ENCODE data around the gene BOD1.
"Not testable (repeated sequence)": the region's sequence is repeated elsewhere in the genome, so short reads cannot be mapped to it uniquely, and the experiment has no call there.

The BOD1 gene

DNA sequence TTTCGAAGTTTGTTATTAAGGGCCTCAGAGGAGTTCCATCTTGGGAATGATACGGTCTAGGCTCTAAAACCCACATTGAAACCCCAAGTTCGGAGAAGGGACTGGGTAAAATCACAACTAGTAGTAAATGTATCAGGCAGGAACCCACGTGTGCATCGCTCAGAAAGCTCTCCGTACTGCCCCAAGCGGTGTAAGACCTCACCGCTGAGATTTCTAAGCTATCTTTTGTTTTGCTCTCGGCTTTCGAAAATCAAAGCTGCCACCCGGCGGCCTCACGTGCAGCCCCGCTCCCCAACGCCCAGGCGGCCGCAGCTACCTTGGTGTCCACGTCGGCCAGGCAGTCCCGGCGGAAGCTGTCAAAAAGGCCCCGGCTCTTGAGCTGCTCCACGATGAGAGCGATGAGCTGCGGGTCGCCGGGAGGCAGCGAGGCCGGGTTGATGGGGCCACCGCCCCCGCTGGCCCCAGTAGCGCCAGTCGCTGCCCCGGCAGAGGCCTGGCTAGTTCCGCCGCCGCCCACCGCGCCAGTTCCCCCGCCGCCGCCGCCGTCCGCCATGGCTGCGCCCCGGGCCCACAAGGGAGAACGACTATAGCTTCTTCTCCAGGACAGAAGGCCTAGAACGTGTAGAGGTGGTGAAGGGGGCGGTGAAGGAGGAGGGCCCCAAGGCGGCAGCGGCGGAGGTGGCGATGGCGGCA lies 420 bp downstream of the BOD1 start:
- peak; percentile 73 for DNase-seq

DNA sequence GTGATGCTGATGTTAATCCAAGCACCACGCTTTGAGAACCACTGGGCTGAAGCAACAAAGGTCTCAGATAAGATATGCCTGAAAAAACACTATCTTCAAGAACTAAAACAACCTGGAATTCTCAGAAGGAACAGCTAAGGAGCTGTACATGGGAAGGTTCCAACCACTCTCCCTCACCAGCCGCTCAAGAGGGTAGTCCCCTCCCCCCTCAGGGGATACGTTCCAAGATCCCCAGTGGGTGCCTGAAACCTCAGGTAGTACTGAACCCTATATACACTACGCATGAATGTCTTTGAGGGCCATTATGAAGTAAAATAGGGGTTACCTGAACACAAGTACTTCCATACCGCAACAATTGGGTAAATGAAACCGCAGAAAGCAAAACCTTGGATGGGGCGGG lies 1.9 kb downstream of the BOD1 start:
- DNase-seq: no peak

DNA sequence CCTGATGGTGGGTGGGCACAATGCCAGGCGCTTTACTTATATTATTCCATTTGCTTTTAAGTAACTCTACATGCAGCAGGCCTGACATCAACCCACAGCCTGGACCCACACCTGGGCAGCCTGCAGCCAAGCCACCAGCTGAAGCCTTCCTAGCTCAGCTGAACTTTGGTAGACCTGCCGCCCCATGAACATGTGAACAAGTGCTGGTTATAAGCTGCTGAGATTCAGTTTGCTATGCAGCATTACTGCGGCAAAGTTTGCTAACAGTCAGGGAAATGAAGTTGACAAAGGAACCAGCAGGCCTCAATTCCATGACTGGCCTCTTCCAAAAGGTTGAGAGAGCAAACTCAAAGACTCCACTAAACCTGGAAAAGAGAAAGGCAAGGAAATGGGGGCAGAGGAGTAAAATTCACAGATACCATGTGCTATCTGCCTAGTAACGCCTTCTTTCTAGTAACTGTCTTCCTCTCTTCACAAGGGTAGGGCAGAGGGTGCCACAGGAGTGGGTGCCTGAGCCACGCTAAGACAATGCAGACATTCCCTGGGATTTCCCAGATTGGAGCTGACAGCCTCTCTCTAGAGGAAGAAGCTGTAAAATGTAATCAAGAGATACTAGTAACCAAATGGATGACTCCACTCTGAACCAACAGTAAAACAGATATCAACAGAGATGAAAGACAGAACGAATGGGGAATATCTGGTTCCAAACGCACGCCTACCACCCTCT lies 2.9 kb downstream of the BOD1 start:
- no peak for DNase-seq

DNA sequence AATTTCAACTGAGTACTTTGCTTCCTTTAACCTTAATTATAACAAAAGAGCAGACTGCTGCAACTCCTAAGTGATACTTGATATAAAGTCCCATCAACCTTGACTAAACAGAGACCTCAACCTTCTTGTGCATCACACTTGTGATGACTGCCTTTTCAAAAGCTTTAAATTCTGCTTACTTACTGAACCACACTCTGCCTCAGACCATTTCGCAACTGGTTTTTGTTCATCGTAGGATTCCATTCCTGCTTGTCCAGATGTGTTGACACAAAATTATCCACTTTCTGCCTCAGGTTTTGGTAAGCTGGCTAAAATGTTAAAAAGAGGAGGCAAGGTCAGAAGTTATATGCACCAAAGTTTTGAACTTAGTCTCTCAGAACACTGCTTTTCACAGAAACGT lies 3.5 kb downstream of the BOD1 start:
- DNase-seq: no peak

DNA sequence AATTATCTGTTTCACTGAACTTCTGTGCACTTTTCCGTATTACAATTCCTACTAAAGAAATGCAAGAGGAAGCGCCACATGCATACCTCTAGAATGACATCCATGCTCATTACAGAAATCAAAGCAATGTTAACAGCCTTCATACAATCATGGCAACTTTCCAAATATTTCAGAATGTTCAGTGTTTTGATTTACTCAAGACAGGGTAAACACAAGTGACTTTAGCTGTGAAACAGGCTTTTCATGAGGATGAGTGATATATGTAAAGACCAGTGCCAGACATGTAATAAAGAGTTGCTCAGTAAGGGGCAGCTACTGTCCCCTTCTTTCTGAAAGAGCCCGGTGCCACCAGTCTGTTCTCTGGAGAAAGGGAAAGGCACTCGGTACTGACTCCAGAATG lies 4.7 kb downstream of the BOD1 start:
- DNase-seq: no peak

DNA sequence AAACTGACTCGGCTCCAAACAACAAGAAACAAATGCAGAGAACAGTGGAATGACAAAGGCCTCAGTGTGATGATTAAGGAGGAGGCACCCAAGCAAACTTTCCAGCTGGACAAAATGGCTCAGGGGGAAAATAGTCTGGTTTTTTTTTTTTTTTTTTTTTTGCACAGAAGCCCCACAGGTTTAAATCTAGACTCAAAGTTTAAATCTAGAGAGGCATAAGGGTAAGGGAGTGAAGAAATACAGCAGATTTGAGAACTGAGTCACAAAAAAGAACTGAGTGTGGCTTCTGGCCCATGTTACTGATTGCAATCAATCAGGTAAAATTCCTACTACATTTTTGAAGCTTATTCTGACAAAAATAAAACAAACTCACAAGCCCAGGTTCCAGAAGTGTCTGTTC lies 12.3 kb downstream of the BOD1 start:
- DNase-seq: no peak

DNA sequence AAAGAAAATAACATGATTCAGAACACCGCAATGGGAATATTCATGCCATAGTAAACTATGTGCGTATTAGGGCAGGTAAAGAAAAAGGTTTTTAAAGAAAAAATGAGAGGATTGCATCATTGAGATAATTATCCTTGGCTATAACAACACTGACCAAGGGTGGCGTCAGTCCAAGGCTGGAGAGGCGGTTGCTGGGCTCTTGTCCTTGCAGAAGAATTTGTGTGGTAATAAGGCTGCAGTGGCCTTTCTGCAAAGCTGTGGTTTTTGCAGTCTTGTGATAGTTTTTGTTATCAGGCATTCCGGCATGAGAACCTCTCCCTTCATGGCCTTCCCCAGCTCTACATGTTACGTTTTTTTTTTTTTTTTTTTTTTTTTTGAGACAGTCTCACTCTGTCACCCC lies 14.0 kb downstream of the BOD1 start:
- DNase-seq: no peak

DNA sequence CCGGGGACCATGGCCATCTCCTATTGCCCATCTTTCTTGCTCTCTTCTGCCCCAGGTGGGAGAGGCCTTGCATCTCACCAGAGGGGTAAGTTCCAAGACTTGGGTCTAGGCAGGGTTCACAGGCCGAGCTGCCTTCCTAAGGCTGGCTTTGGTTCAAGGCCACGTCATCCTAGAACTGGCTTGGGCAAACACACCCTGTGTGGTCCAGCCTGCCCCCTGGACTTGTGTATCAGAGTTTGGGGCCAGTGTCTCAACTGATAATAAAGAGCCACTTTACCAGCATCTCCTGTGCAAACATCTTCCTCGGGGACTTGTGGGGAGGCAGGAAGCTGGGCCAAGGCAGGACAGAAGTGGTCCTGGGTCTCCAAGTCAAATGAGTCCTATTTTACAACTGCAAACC lies 17.8 kb downstream of the BOD1 start:
- no peak for DNase-seq

DNA sequence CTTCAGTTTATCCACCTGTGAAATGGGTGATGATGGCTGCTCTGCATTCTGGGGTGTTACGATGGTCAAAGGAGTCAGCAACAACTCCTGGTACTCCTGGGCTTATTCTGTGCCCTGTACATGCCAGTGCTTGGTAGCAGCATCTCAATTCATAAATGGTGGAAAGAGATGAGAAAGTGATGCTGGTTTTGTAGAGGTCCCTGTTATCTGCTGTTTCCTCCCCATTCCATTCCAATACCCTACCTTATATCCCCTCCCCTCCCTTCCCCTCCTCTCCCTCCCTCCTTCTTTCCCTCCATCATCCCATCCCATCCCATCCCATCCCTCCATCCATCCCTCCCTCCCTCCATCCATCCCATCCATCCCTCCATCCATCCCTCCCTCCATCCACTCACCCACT lies 19.1 kb downstream of the BOD1 start:
- DNase-seq: no peak

DNA sequence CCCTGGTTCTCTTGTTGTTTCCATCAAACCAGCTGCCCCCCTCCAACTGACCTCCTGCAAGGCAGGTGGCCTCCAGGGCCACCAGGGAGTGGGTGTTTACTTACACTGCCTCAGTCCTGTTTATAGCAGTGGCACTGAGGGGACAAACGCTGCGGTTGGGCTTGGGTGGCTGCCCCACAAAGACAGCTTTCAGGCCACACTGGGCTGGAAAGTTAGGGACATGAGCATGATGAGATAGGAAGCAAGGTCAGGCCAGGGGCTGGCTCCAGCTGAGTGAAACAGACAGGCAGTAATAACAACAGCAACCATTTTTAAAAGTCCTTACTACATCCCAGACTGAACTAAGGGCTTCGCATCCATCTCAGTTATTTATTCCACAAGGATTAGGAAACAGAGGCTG lies 20.6 kb downstream of the BOD1 start:
- DNase-seq: no peak

DNA sequence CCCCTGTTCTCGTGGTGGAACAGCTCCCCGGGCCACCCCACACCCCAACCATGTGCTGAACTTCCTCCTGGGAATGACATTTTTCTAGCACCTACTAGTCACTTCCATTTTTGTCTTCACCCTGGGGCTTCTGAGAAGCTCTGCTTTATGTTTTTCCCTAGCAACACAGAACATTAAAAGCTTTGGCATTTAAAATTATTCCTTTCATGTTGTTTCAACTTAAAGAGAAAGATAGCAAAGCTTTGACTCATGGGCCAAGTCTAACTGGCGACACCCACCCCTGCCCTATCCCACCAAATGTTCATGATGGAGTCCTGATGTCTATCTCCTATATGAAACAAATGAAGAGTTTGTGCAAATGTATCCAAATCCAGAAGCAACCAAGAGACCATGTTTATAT lies 22.4 kb downstream of the BOD1 start:
- no peak for DNase-seq

DNA sequence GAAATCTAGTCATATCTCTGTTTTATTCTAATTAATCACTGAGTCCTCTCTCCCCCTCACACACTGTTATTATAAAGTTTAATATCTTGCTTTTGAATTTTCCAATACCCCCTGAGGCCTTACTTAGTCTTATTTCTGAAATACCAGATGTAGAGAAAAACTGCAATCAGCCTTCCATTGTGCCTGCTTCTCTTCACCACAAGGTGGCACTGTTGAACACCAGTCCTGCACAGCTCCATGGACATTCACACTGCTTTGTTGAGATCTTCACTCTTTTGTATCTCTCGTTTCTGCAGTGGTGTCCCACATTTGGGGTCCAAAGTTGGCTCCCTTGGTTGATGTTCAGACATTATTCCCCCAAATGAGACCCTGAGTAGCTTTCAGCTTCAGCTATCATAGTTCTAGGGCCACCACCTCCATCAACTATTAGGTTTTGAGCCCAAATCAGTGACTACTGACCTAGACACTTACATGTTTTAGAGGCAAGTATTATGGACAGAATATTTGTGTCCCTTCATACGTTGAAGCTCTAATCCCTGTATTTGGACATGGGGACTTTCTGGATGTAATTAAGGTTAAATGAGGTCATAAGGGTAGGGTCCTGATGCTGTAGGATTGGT lies 24.3 kb downstream of the BOD1 start:
- DNase-seq: no peak

DNA sequence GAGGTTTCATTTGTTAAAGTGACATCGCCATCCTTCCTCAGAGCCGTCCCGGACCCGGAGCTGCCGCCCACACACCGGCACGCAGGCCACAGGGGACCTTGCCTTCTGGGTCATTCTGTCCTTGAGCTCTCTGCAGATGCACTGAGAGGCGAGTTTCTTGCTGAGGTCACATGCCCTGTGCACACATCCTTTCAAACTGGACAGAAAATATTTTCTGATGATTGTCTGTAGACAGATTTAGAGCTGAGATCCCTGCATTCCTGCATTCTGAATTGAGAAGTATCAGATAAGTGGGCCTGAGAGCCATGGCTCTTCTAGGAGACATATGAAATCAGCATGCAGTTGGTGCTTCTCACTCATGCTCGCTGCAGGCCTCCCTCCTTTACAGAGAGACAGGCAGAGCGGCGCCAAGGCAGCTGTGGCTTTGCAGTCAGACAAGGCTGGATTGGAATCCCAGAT lies 25.4 kb downstream of the BOD1 start:
- no peak for DNase-seq

DNA sequence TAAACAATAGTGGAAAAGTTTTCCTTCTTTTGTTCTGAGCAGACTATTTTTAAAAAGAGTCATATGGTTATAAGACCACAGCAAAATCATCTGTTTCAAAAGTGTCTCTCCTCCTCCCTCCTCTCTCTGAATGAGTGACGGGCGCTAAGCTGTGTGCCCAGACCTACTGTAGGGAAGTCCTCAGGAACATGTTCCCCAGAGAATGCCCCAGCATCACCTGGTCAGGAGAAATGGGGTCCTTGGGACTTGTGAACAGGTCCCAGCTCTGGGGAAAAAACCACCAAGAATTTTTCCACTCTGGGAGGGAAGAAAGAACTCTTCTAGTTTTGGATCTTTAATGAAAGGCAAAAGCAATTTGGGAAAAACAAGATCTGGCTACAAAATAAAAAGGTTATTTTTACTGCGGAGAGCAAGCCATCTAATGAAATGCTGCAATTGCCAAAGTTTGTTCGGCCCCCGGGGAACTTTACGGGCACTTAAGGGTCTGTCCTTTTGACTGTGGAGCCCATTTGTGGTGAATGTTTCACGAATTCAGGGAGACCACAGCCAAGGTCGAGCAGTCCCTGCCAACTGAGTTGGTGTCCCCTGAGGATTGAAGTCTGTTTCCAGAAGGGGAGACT lies 25.9 kb downstream of the BOD1 start:
- DNase-seq: no peak

DNA sequence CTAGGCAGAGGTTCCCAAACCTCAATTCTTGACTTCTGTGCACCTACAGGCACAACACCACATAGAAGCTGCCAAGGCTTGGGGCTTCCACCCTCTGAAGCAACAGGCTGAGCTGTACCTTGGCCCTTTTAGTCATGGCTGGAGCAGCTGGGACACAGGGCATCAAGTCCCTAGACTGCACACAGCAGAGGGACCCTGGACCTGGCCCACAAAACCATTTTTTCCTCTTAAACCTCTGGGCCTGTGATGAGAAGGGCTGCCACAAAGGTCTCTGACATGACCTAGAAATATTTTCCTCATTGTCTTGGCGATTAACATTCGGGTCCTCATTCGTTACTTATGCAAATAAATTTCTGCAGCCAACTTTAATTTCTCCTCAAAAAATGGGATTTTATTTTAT lies 30.3 kb downstream of the BOD1 start:
- not testable (repeated sequence) for DNase-seq

DNA sequence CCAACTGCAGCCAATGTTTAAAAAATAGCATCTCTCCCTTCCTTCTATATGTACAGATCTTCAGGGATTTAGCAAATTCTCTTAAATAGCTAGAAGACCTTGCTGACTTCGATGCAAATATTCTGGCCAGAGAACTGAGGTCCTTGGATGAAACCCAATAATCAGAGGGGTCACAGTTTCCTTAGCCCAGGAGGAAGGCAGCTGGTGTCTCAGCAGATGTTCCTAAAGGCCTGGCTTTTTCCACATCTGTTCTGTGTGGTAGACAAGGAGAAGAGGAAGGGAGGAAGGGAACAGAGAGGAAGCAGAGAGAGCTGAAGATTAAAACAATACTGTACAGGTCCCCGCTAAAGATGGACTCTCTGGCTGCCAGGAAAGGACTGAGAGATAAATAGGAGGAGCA lies 33.1 kb downstream of the BOD1 start:
- DNase-seq: no peak

DNA sequence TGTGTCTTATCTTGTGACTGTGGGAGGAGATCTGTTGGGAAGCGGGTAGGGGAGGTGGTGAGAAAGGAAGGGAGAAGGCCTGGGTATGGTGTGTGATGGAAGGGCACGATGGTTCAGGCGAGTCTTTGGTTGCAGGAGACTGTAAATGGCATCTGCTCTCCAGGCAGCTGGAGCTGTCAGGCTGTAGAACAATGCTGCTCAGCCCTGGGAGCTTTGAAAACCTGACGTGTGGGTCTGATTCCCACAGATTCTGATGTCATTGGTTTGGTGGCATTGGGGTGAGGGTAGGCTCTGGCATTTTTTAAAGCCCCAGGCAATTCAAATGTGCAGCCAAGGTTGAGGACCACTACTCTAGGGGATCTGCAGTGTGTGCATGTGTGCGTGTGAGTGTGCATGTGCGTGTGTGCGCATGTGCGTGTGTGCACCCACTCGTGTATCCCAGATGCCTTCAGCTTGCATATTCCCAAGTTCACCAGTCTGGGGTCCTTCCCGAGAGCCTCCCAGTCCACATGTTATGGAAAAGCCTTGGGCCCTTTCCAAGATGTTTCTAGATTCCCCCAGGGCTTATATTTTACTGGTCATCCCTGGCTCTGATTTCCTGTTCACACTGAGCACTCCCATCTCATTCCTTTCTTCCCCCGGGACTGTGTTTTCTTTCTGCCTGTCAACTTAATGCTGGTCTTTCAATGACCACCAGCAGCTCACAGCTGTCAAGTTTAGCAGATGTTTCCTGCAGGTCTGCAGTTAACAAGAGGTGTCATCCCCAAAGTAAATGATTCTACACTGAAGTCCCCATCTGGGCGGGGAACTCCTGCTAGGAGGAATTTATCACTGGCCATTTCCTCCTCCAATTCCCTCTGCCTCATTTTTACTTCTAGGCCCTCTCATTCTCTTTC lies 34.0 kb downstream of the BOD1 start:
- no peak for DNase-seq

DNA sequence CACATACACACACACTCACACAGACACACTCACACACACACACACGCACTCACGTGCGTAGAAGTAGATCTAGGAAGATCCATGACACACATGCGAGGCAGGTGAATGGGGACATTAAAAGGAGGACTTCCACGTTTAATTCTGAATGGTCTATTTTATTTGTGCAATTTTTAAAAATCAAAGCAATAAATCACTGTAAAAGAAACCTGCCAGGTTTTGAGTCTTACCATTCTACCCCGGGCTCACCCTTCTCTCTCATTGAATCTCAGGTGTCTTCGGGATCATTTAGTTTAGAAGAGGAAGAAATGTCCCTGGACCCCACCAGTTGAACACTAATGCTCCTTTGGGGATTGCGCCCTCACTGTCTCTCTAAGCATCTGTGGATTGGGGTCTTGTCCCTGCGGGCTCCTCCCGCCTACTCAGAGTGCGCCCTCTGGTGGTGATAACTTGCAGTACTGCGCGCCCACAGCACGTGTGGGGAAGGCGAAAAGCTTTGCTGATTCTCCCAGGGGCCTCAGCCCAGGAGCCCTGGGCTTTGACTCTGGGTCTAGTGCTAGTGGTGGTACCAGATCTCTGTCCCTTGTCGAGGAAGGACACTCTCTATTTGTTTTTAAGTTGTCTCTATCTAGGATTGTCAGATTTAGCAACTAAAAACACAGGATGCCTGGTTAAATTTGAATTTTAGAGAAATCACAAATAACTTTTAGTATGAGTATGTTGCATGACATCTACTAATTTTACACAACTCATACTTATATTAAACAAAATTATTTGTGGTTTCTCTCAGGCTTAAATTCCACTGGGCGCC lies 34.8 kb downstream of the BOD1 start:
- no peak for DNase-seq

DNA sequence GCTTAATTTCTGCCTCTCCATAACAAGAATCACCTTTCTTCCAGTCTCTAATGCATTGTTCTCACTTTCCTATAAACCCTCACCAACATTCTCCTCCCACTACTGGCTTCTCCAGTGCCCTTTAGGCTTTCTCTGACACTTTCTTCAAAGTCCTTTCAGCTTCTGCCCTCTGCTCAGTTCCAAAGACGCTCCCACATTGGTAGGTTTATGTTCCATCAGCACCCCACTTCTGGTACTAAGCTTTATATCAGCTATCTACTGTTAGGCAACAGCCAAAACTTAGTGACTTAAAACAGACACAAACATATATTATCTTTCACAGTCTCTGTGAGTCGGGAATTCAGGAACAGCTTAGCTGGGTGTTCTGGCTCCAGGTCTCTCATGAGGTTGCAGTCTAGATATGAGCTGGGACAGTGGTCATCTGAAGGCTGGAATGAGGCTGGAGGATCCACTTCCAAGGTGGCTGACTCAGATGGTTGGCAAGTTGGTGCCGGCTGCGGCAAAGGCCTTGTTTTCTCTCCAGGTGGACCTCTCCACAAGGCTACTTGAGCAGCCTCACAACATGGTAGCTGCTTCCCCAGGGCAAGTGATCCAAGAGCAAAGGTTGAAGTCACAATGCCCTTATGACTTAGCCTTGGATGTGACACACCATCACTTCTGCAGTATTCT lies 37.4 kb downstream of the BOD1 start:
- no peak for DNase-seq

DNA sequence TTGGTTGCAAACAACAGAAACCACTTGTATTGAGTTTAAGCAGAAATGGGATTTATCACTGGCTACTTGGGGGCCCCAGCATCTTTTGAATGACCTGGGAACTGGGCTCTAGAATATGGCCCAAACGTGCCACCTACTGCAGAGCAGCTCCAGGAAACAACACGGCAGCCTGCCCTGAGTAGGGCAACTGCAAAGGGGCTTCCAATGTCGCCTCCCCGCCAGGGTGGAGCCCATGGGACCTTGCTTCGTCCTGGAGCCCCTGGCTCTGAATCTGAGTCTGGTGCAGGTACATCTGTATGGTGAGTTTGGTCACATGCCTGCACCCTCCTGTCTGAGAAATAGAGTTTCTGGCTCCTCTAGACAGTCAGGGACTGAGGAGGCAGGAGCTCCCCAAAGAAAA lies 38.6 kb downstream of the BOD1 start:
- DNase-seq: no peak

DNA sequence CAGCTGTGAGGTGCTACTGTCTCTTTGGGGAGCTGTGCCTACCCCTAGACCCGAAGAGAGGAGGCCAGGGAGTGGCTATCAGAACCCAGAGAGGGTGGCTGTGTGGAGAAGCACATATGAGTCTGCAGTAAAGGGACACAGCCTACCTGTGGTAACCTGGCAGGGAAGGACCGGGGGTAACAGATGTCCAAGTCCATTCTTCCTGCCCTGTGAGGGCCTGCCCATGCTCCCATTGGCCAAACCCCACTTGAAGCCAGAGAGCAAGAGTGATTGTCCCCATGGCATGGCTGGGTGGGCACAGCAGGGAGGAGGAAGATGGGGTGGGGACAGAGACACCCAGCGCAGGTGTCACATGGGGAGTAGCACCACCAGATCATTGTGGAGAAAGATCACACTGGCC lies 39.3 kb downstream of the BOD1 start:
- no peak for DNase-seq
